HPDE6-E6E7 (cell line): ENCODE measurements around the gene BRD3.

ENCODE experiments used
- DNase-seq: peaks from one replicate; pipeline ENCODE4 v3.0.0; 2011; ENCODE audit warnings: missing footprints; ENCODE audit errors: extremely low spot score

BRD3 gene

DNA sequence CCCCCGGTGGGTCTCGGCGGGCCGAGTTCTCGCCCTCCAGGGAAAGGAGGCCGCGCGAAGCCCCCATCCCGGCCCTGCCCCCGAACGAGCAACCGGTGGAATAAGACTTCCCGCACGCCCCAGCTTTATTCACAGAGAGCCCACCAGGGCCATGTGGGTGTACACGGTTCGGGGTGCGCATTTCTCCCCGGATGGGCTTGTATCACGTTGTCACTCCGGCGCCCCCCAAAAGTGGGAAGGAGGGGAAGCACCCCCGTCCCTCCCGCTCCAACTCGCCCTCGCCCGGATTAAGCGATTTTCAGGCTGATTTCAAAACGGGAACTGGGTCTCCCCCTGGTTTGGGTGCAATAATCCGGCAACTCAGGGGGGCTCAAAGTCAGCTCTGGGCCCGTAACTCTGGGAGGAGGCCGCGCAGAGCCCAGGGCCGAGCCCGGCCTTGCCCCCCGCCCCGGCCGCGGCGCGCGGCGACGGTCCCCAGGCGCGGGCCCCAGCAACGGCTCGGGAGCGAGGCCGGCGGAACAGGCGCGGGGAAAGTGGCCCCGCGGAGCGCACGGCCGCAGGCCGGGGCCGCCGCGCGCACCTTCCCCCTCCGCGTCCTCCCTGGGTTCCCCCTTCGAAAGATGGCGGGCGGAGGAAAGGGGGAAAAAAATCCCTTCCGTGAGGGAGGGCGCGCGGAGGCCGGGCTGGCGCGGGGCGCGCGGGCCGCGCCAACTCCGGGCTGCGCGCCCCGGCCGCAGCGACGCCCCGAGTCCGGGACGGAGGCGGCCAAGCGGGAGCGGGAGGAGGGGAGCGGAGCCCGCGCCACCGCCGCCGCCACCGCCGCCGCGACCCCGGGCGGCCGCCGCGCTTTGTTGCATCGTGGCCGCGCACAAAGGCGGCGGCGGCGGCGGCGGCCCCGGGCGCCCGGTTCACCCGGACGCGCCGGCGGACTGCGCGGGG is 644 bp downstream of the BRD3 start:
- no peak for DNase-seq

DNA sequence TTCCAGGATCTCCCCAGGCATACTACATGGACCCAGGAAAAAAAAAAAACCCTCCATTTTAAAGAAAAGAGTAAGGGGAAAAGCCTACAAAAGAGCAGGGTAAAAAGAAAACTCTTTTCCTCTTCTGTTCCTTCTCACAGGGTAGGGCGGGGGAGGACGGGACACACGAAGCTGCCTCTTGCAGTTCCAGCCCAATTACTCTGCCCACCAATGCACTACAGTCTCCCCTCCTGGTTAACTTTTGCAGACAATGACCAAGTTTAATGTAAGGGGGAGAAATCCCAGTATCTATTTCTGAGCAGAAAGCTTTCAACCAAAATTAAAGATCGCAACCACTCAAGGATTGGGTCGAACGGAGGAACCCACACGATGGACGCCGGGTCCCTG is 1.3 kb downstream of the BRD3 start:
- no peak for DNase-seq

DNA sequence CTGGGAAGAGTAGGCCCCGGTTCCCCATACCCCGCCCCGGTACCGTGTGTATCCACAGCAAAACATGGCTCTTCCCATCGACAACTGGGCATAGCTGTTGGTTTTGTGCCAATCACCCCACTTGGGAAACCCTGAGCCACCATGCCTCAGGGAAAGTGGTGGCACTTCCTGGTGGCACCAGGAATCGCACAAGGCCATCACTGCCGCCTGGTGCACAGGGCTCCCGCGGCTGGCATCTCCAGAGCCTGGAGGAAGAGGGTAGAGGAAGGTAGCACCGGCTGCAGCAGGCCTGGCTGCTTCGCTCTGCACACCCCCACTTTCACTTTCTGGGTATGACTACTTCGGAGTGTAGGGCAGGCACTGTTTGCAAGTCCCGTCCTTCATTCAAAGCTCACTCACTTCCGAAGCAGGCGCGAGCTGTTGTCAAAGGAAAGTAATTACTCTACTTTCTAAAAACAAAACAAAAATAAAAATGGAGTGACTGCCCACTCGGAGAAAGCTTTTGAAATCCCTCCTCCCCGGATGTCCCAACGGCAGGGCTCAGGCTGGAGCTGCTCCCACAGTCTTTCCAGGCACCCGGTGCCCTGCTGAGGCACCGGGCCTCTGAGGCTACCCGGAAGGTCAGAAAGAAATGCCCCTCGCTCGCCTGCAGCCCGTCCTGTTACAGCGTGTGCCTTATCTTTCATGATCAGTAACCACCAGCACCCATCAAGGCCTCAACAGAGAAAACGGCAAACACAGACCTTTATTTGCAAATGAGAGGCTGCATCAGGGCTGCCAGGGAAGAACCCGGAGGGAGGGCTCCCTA is 2.0 kb downstream of the BRD3 start:
- DNase-seq = peak; percentile 64

DNA sequence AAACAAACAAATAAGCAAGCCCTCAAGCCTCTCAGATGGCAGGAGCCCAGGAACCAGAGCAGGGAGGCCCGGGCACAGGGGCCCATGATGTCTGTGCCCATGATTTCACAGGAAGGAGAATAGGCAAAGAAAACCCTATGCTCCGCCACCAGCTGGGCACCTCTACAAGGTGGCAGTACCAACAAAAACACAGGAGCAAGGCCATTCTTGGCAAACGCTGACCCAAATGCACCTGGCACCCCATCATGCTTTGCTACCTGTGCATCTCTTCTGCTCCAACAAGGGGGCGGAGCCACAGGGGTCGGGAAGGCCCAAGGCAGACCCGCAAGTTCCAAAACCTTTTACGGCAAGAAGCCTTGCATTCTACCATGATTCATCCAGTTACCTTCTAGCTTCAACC is 3.1 kb downstream of the BRD3 start:
- DNase-seq = no peak

DNA sequence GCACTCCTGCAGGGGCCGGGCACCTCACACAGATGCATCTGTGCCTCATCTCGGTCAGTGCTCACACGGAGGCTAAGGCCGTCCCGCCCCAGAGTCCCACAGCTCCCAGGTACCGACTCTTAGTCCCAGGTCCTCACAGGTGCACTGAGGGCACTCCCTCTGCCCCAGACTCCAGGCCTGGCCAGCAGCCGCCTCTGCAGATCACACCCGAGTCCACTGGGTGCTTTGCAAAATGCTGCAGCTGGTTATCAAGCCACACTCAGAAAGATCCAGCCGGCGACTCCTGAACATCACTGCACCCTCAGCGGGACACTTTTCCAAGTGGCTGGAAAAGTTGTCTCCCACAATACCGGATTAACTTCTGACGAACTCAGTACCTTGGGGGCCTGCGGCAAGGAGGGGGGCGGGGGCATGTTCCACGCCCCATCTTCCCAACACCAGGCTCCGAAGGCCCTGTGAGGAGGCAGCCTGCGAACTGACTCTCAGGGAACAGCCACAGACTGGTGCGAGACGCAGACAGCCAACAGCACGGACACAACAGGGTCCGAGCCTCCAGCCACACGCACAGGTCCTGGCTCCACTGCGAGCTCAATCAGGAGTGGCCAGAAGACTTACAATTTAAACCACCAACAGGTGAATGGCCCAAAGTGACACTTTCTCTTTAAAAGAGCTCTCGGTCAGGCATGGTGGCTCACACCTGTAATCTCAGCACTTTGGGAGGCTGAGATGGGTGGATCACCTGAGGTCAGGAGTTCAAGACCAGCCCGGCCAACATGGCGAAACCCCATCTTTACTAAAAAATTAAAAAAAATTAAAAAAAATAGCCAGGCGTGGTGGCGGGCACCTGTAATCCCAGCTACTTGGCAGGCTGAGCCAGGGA is 4.0 kb downstream of the BRD3 start:
- no peak for DNase-seq

DNA sequence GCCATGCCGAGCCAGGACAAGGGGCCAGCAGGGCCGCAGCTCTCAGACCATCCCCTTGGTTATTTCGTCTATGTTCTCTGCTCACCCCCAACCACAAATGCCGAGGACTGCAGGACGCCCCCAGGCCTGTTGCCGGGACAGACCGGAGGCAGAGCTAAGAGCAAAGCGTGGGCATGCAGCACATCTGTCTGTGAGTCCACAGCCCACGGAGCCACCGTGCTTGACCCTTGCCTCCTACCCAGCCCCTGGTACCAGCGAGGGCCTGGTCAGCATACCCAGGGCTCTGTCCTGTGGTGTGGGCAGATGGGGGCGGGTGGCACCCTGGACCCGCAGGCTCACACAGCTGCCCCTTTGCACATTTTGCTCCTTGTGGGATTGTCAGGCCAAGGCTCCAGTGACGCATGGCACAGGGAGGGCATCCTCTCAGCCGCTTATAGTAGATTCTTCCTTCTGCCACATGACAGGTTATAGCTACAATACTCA is 4.7 kb downstream of the BRD3 start:
- no peak for DNase-seq

DNA sequence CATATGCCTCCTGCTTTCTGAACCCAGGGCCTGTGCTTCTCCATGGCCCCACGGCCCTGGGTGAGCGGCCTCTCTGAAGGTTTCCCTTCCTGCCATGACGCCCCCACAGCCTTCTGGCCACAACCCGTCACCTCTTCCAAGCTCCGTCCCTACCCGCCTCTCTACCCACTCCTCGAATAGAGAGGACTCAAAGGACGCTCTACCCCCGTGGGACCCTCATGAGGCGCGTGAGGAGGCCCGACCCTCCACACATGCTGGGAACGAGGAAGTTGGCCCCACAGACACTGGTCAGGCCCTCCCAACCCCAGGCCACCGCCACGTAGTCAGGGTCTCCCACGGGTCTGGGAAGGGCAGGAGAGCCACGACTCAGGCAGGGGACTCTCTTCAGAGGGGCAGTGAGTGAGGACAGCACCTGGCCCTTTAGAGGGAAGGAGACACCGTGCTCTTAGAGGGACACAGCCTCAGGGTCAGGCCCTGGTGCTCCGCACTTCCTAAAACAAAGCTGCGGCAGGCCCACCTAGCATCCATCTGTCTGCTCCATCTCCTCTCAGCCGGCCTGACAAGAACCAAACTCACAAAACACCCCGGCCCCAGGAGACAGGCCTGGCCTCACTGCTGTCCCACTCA is 5.3 kb downstream of the BRD3 start:
- DNase-seq = no peak

- DNase-seq = no peak
Observed at GRCh38 chr9:134061688-134062371, 6.0 kb downstream of the BRD3 start.

DNA sequence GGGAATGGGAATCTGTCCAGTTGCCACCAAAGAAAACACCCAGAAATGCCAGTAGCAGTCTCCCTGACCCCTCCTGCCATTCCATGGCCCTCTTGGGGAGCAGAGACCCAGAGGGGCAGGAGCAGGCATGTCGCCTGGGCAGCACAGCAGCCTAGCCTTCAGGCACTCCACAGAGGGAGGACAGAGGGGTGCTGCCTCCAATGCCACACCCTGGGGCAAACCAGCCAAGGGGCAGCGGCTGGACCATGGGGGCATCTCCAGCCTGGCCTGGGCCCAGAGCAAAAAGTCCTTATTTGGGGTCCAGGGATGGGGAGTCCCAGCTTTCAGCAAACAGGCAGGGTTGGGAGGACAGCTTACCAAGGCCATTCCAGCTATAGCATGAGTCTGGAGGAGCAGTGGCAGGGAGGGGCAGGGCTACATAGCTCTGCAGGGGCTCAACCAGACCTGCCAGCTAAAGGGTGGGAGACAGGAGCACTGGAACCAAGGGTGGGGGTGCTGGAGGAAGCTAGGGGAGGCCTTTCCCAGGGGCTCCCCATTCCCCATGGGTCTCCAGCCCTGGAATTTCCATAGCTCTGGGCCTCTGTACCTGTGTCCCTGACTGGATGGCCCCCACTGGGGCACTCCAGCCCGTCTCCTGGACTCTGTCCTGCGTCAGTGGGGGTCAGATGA is 6.7 kb downstream of the BRD3 start:
- no peak for DNase-seq

DNA sequence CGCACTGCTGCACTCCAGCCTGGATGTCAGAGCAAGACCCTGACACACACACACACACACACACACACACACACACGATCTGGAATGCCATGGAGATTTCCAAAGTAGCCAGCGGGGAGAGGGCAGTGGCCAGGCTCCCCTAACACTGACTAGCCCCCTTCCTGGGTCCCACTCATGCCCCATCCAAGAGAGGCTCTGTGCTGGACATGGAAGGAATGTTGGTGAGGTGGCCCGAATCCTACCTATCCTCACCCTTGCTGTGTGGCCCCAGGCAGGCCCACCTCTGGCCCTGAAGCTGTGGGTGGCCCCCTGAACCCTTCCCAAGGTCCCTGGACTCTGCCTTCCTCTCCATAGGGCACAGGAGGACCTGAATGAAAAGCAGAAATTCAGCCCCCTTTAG is 7.3 kb downstream of the BRD3 start:
- DNase-seq = no peak

DNA sequence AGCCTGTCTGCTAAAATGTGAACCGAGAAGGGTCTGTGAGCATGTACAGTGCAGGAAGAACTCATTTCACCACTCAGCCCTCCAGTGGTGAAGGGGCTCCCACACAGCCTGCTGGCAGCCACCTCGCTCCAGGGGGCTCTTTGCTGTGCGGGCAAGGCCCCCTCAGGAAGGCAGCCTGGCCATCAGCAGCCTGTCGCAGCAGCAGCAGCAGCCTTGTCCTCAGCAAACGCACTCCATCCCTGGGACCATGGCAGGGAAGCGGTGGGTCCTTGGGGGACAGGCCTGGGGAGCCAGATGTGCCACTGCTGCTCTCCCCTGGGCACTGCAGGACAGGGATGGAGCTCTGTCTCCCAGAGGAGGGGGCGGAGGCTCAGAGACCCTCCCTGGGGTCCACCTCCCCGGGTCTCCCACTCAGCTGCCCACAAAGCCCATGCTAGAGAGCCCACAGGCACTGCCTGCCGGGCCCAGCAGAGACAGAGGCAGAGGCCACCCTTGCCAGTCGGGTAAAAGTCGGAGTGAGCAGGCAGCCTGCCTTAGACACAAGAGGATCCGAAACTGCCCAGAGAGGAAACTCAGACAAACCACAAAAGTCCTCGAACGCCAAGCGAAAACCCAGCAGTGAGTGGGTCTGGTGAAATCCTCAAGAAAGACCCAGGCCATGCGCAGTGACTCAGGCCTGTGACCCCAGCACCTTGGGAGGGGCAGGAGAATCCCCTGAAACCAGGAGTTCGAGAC is 8.0 kb downstream of the BRD3 start:
- DNase-seq = no peak

DNA sequence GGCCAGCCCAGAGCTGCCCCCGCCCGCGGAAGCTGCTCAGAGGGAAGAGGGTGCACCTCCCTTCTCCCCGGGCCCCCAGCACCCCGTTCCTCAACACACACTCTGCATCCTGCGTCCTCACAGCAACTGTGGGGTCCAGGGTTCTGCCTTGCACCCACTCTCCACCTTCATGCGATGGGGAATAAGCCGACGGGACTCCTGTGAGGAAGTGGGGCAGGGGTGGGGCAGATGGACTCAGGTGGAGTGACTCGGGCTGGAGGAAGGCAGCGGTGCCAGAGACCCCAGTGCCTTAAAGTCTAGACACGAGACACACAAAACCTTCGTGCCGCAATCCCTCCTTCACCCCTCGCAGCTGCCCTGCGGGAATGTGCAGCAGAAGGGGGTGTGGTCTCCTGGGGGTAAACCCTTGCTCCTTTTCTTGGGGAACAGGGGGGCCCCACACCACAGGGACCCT is 8.6 kb downstream of the BRD3 start:
- no peak for DNase-seq

GRCh38 chr9:134058716-134059115 is 9.1 kb downstream of the BRD3 start:
- DNase-seq = peak; percentile 73

DNA sequence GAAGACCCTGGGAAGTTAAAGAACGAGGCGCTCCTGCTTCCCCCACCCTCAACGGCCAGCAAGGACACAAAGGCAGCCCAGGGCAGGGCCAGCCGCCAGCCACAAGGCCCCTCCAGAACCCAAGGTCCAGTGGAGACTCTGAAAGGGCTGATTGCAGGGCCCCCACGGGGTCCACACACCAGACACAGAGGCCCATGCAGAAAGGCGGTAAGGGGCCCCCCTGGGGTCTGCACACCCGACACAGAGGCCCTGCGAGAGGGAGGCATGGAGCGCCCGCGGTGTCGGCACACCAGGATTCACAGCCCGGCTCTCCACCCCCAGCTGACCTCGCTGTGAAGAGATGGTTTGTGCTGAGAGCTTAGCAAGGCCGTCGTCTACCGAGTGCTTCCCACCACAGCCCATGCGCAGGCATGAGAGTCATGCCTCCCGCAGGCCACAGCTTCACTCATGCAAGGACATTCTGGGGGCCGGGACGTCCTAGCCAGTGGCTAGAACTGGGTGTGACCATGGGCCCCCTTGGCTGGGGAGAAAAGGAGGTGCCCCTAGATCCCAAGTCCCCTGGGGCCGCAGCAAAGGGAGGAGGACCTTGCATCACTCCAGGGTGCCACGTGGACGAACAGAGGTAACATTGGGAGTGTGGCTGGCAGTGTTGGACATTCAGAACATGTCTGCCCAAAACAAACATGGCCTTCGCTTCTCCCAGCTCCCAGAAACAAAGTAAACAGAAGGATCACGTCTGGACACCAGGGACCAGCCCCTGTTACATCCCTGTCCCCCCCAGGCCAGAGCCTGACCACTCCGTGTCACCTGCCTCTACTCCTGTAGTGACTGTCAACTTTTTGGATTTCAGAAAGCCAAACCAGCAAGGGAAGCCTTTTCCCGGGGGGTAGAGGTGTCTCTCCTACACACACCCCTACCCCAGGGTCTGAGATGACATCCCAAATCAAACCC is 9.8 kb downstream of the BRD3 start:
- DNase-seq = no peak

DNA sequence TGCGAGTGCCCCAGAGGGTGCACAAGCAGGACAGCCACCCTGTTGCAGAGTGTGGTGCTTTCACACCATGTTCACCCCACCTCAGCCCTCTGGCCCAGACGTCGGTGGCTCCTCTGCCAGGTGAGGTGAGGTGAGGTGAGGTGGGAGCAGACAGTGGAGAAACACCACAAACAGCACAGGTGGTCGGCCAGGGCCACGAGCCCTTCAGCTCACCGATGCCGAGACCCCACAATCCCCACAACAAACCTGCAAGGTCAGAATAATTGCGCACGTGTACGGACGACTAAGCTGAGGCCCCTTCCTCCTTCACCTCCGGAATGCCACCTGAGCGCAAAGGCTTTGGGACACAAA is 10.5 kb downstream of the BRD3 start:
- no peak for DNase-seq

DNA sequence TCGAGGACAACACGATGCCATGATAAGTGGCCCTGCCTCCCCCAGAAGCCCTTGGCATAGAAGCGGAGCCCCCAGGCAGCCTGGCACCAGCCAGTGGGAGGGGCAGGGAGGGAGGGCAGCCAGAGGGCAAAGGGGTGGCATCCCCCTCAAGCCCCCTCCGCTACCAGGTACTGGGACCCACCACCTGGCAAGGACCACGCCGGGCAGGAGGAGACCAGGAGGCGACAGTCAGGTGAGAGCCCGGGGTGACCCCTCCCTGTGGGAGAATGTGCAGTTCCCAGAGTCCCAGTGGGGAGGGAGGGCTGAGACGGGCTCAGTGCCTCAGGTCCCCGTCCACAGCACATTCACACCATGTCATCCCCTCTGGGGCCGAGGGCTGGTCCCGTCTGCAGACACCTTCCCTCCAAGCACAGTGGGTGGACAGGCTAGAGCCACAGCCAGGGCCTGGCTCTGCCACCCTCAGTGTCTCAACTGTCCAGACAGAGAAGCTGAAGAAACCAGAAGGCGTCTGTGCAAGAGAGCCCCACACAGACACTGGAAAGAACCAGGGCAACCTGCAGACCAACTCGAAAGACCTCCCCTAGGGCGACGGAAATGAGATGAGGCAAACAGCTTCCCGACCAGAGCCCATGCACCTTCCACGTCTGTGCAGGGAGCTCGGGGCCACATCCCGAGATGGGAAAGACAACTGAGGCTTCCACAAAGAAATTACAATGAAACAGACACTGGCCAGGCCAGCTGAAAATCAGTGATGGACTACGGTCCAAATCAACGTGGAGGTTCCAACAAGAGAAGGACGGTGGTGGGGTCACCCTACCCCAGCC is 11.1 kb downstream of the BRD3 start:
- DNase-seq = no peak

- peak; percentile 86 for DNase-seq
Observed at GRCh38 chr9:134055981-134056461, 11.8 kb downstream of the BRD3 start.
